ENCODE measurements around the gene SKA3.
"Not testable (repeated sequence)": the region's sequence is repeated elsewhere in the genome, so short reads cannot be mapped to it uniquely, and the experiment has no call there.

Gene SKA3

DNA sequence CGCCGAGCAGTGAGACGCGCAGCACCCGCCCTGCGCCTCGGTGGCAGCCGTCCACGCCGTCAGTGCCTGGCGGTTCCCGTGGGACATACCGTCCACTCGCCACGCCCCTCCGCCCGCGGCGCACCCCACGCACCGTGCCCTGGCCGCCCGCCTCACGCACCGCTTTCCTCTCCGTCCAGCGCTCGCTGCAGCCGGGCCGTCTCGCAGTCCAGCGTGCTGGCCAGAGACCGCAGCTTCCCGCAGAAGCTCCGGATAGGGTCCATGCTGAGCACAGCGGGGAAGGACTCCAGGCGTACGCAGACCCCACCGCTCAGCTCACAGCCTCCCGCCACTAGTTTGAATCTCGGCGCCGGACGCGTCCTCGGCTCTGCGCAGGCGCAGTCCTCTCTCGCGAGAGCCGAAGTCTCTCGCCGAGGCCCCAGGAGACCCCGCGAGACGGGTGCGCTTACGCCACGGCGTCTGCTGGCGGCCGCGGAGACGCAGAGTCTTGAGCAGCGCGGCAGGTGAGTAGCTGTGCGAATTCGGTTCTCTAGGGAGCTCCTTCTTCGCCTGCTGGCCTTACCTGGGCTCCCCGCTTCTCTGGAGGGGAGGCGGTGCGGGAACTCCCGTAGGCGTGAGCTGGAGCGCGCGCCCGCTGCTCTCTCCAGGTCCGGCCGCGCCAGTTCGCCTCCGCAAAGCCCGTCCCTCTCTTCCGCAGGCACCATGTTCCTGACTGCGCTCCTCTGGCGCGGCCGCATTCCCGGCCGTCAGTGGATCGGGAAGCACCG lies at the start of gene SKA3, which contains the start of gene MRPL57:
TSS of gene SKA3 (minus strand) at position 338 of the 767 bp plus-strand sequence. CDS start at position 263, 75 bp downstream.
TSS of gene MRPL57 (plus strand) at position 444 of the 767 bp plus-strand sequence. CDS start at position 703, 259 bp downstream.
- FAIRE-seq (peak; percentile 5), DNase-seq (ENCODE audit: low spot score) (peak; percentile 93)

DNA sequence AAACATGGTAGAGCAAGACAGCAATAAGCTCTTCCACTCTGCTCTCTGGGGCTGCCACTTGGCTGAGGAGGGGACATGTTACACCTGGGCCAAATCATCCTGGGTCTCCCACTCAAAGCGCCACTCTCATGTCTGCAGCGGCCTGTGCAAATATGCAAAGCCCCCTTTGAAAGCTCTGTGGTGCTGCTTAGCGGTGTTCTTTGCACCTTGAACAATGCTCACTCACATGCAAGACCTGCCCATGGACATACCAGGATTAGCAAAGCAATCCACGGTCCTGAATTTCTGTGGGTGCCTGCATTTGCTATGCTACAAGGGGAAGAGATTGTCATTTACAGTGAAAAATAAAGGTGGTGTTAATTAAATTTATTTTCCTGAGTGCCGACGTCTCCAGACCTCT lies 48.7 kb upstream of the SKA3 start:
- DNase-seq (ENCODE audit: low spot score) (no peak), FAIRE-seq (no peak)

DNA sequence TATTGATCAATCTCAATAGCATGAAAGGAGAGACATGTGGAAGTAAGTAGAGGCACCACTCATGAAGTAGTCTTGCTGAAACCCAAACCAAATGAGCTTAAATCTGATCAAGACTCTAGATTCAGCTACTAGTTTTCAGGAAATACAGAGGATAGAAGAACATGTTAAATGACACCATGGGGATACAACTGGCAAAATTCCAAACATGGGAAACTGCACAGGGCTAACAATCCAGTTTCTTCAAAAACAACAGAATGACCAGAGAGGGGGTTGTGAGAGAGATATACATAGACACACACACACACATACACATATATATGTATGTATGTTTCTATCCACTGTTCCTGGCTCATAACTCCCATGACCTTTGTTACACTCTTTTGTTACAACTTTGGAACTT lies 44.9 kb upstream of the SKA3 start:
- no peak for FAIRE-seq

DNA sequence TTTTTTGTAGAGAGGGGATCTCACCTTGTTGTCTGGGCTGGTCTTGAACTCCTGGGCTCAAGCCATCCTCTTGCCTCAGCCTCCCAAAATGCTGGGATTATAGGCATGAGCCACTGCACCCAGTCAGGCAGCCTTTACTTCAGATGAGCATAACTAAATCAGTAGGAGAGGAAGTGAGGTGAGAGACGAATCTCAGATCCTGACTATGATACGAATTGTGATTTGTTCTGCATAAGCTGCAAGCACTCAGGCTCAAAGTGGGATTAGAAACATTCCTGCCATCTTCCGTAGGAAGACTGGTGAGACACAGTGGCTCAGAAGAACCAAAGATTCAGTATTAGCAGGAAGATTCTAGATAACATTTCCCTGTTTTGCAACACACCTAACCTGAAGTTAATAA lies 43.4 kb upstream of the SKA3 start:
- not testable (repeated sequence) for FAIRE-seq; DNase-seq (ENCODE audit: low spot score)

More for the DNA sequence above, 44.9 kb upstream of the SKA3 start:
- no peak for DNase-seq (ENCODE audit: low spot score)

DNA sequence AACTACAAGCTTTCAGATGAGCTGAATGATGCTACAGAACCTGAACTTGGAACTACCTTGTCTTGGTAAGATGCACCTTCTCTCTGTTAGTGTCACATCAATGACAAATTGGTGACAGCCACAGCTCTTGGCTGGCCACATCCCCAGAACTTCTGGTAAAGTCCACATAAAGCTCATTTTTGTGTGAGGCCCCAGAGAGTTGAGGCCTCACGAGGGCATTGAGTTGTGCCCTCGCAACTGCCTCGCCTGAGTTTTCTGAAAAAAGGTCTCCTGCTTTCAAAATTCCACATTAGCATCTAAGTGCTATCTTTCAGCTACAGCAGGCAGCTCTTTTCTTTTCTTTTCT lies 42.7 kb upstream of the SKA3 start:
- no peak for FAIRE-seq
- no peak for DNase-seq (ENCODE audit: low spot score)

DNA sequence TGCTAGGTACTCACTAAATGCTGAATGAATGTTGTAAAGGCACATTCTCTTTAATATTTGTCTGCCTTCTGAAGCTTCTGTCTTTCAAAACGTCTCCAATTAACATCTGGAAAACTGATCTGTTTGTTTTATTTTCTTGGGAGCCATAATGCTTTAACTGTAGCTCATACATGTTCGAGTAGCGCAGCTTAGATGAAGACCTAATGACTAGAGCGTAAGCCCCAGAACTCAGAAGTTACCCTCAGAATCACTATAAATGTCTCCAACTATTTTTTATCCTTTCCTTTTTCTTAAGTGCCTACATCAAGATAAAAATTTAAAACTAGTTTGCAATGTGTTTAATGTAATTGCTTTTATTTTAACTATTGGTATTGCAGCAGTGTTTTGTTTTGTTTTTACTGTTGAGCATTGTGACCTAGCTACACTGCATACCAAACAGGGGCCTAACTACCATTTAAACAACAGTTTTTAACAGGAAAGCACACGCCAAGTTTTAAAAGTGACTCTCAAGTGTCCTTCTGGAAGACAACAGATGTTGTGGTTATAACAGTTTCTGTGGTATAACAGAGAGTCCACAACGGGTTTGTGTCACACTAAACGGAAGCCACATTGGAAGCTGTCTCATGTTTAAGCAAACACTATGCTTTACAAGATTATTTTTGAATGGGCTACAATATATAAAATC lies 42.1 kb upstream of the SKA3 start:
- FAIRE-seq: no peak

DNA sequence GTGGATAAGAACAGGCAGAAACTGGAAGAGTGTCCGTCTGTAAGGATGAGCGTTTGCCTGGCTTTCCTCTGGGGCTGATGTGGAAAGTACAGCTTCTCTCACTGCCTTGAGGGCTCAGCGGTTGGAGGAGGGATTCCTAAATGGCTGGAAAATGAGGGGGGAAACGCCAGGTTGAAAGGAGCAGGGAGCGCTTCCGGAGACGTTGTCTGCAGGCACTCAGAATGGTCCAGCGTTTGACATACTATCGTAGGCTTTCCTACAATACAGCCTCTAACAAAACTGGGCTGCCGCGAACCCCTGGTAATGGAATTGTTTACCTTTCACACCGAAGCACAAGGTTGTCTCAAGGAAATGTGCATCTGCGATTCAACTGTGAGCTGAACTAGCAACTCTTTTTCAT lies 40.0 kb upstream of the SKA3 start:
- no peak for FAIRE-seq
- DNase-seq (ENCODE audit: low spot score): no peak

More for the DNA sequence above, 42.1 kb upstream of the SKA3 start:
- DNase-seq (ENCODE audit: low spot score): no peak

DNA sequence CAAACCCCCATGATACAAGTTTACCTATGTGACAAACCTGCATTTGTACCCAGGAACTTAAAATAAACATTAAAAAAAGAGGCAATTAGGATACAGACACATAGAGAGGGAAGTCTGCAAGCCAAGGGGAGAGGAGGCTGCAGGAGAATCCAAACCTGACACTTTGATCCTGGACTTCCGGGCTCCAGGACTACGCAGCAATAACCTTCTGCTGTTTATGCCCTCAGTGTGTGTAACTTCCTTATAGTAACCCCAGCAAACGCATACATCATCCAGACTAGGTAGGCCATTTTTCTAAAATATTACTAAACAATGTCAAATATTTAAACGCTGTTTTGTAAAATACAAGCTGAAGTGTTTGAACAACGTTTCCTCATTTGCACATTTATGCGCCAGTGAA lies 39.1 kb upstream of the SKA3 start:
- not testable (repeated sequence) for FAIRE-seq; DNase-seq (ENCODE audit: low spot score)

DNA sequence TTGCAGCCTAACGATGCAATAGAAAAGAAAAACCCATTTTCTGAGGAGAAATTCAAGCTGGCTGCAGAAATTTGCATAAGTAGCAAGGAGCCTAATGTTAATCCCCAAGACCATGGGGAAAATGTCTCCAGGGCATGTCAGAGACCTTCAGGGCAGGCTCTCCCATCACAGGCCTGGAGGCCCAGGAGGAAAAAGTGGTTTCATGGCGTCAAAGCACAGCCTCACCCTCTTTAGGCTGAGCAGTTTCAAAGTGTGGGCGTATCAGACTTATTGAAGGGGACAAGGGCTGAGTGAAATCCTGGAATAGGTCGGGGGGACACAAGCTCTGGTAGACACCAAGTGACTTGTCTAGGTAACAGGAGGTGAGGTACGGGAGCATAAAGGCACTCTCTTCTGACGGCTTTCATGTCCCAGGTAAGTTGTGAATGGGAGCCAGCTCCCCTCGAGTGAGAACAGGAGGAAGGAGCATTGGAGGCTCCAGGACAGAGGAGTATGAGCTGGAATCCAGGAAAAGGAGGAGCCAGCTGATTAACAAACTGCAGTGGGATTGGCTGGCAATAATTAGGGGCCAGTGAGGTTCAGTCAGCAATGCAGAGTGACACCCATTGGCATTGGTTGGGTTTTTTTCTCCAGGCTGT lies 35.9 kb upstream of the SKA3 start:
- FAIRE-seq (no peak), DNase-seq (ENCODE audit: low spot score) (no peak)

DNA sequence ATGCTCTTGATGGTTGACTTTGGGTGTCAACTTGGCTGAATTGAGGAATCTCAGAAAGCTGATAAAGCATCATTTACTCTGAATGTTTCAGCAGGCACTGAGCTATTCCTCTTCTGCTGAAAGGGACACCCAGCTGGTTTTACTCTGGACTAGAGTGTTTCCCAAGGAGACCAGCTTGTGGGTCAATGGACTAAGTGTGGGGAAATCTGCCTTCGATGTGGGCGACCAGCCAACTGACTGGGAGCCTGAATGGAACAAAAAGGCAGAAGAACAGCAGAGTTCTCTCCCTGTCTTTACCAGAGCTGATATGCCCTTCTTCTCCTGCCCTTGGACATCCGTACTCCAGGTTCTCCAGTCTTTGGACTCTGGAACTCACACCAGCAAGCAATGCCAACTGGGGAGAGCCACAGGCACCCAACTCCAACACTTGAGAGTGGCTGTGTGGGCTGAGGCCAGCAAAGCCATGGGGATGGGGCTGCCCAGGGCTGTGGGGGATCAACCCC lies 32.4 kb upstream of the SKA3 start:
- FAIRE-seq (no peak), DNase-seq (ENCODE audit: low spot score) (no peak)

DNA sequence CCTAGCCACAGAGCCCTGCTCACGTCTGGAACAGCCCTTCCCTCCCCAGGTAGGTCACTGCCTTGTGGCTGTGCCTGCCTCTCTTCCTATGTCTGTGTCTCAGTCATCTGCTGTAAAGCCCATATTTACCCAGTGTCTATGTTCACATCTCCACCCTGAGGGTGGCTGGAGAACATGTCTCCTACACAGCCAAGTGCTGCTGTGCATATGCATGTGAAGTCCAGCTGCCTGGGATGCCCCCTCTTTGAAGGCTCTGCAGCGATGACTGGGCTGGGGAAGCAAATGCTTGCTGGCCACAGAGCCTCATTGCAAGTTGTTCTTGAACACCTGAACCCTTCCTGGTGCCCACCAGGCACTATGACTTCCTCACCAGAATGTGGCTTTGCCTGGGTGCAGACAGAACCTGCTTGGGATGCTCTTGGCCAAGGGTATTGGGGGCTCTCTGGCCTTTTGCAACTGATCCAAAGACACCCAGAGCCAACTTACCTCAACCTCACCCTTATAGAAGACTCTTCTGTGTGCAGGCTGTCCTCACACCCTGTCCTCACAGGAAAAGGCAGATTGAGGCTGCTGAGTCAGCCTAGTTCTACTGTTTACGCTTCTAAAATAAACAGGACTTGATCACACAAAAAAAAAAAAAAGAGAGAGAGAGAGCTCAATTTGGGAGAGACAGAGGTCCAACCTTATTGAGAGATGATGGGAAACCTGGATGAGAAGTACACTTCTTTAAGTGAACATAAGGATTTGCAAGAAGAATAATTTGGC lies 26.6 kb upstream of the SKA3 start:
- FAIRE-seq (no peak), DNase-seq (ENCODE audit: low spot score) (no peak)

DNA sequence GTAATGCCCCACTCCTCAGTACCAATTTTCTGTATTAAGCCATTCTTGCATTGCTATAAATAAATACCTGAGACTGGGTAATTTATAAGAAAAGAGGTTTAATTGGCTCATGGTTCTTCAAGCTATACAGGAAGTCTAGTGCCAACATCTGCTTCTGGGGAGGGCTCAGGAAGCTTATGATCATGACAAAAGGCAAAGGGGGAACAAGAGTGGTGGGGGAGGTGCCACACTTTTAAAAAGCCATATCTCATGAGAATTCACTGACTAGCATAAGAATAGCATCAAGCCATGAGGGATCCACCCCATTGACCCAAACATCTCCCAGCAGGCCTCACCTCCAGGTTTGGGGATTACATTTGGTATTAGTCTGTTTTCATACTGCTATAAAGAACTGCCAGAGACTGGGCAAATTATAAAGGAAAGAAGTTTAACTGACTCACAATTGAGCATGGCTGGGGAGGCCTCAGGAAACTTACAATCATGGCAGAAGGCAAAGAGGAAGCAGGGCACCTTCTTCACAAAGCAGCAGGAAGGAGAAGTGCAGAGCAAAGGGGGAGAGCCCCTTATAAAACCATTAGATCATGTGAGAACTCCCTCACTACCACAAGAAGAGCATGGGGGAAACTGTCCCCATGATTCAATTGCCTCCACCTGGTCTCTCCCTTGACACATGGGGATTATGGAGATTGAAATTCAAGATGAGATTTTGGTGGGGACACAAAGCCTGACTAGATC lies 25.3 kb upstream of the SKA3 start:
- FAIRE-seq; DNase-seq (ENCODE audit: low spot score): not testable (repeated sequence)

DNA sequence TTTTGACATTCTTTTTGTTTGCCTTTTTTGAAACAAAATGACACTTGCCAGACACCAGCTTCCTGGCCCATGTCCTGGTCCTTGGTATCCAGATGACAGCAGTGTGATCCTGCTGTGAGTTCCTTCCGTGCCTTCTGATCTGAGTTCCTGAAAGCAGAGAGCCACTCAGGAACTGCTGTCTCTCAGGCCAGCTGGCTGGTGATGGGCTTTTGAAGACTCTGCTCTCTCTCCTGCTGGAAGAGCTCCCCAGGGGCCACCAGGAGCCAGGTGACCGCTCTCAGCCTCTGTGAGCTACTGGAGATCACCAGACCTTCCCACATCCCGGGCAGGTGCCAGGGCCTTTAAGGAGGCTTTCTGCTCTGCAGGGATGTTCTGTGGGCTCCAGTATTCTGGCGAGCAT lies 22.0 kb upstream of the SKA3 start:
- not testable (repeated sequence) for FAIRE-seq; DNase-seq (ENCODE audit: low spot score)

DNA sequence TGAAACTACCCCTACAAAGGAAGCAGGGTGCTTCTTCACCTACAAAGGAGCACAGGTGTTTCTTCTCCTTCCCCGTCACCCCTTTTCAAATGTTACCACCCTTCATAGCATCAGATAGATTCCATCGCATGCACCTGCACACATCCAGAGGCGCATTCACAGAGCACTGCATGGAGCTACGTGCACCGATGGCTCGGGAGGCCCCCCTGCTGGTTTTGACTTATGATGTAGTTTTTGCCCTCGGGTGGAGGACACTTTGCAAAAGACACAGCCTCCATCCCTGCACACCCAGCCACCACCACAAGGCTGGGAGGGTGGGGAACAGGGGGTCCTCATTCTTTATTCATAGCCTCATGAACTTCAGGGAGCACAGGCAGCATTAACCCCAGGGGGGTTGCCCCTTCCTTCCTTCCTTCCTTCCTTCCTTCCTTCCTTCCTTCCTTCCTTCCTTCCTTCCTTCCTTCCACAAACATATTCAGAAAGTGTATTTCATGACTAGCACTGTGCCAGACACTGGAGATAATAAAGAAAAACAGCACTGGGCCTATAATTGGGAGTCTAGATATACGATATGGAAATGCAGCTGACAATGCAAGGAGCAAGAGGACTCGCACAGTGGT lies 21.4 kb upstream of the SKA3 start:
- FAIRE-seq: not testable (repeated sequence)

DNA sequence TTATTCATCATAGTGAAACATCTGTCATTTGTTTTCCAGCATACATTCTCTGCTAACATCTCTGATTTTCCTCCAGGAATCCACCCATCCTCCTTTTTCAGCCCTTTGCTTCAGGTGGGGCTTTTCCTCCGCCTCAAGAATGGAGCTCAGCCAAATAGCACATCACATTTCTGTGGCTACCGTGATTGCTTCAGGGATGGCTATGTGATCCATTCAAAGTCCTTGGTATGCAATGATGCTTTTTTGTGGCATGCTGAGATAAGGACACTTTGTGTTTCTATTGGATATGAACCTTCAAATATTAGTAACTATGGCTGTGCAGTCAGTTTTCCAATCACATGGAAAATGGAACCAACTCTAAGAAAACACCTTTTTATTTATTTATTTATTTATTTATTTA lies 18.4 kb upstream of the SKA3 start:
- not testable (repeated sequence) for FAIRE-seq; DNase-seq (ENCODE audit: low spot score)

More for the DNA sequence above, 21.4 kb upstream of the SKA3 start:
- DNase-seq (ENCODE audit: low spot score): not testable (repeated sequence)

DNA sequence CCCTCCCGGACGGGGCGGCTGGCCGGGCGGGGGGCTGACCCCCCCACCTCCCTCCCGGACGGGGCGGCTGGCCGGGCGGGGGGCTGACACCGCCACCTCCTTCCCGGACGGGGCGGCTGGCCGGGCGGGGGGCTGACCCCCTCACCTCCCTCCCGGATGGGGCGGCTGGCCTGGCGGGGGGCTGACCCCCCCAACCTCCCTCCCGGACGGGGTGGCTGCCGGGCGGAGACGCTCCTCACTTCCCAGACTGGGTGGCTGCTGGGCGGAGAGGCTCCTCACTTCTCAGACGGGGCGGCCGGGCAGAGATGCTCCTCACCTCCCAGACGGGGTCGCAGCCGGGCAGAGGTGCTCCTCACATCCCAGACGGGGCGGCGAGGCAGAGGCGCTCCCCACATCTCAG lies 10.1 kb upstream of the SKA3 start:
- not testable (repeated sequence) for FAIRE-seq

DNA sequence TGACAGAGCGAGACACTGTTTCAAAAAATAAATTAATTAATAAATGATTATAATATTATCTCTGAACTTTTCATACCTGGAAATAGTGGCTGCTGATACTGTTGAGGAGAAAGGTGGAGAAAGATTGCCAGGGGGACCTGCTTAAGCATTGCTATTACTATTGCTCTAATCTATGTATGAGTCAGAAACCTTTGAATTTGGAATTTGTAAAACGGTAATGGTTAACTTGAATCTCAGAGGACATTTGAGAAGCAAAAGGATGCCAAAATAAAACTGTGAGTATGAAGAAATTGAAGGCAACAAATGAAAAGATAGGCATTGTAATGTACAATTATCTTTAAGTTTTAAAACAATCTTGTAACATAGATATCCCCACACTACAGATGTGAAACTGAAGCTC lies 5.3 kb upstream of the SKA3 start:
- FAIRE-seq (no peak), DNase-seq (ENCODE audit: low spot score) (no peak)

More for the DNA sequence above, 10.1 kb upstream of the SKA3 start:
- not testable (repeated sequence) for DNase-seq (ENCODE audit: low spot score)

DNA sequence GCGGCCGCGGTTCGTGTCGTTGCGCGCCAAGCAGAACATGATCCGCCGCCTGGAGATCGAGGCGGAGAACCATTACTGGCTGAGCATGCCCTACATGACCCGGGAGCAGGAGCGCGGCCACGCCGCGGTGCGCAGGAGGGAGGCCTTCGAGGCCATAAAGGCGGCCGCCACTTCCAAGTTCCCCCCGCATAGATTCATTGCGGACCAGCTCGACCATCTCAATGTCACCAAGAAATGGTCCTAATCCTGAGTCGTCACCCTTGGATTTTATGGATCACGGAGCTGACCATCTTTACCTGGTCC lies 581 bp upstream of the SKA3 start:
- FAIRE-seq (no peak), DNase-seq (ENCODE audit: low spot score) (no peak)

DNA sequence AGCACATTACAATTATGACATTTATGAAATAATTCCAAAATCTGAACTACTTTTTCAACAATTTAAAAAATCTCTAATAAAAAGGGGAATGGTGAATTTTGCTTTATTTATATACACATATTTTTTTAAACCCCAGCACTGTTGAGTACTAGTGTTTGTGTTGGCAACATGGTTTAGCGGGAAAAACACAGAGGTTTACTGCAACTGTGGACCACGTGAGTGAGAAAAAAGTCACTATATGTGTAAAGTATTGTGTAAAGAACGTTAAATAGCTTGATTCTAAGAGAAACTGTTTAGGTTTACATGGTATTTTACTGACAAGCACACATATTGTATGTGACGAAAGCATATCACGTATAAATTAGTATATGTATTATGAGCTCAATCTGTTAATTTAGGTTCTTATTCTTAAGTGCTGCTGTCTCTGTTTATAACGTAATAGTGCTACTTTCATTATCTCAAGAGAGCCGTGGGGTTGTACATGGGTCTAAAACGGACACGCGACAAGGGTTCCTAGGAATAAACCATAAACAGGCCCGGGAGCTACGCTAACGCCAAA lies 617 bp downstream of the SKA3 start:
- FAIRE-seq: no peak
- no peak for DNase-seq (ENCODE audit: low spot score)

DNA sequence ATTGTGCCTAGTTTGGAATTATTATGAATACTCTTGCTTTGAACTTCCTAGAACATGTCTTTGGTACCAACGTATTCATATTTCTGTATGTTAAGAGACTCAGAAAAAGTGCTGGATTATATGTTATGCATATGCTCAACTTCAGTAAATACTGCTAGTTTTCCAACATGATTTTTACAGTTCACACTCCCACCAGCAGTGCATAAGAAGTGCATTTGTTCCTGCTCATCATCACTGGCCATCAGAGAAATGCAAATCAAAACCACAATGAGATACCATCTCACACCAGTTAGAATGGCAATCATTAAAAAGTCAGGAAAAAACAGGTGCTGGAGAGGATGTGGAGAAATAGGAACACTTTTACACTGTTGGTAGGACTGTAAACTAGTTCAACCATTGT lies 2.6 kb downstream of the SKA3 start:
- not testable (repeated sequence) for FAIRE-seq; DNase-seq (ENCODE audit: low spot score)
